GM19023 (cell line): ENCODE data around the gene VCY.
"Not testable (repeated sequence)": the region's sequence is repeated elsewhere in the genome, so short reads cannot be mapped to it uniquely, and the experiment has no call there.

Experiments used
- ATAC-seq: cut with Tn5 transposase; IDR thresholded peaks from one replicate; pipeline ENCODE4 v1.9.1; 2021; ENCODE audit warnings: mild to moderate bottlenecking, moderate library complexity; ENCODE audit not compliant: unreplicated experiment

Gene VCY

DNA sequence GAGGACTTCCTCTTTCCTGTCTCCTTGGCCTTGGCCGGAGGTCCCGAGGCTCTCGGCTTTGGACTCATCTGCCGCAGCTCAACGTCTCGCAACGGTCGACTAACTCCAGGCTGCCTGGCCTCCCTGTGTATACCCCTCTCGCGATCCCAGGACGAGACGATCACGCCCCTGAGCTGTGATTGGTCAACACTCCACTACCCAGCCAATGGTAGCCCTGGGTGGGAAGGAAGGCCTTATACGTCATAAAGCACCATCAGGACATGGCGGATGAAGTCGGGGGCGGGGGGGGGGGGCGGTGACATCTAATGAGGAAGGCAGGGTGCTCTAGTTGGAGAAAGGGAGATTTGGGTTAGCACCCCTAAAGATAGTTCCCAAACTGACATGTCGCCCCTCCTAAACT, at the start of gene VCY:
Gene VCY (minus strand): TSS at position 101 of the 400 bp plus-strand sequence. CDS start 33 bp downstream, at position 68.
- ATAC-seq: not testable (repeated sequence)

- not testable (repeated sequence) for ATAC-seq
These were observed 44.1 kb upstream of the VCY start for GRCh38 chrY:14030395-14030794.

- ATAC-seq: not testable (repeated sequence)
These were observed 25.6 kb upstream of the VCY start for GRCh38 chrY:14011916-14012315.

GRCh38 chrY:13942406-13942805, 43.9 kb downstream of the VCY start:
- ATAC-seq: not testable (repeated sequence)
